Fibroblast of skin of right biceps (primary cell): ENCODE results near the gene SFRP5.

Experiments used
- DNase-seq: peaks from one replicate; pipeline ENCODE4 v3.0.0-alpha.2; 2013

SFRP5 gene

GRCh38 chr10:97734021-97734420, 37.8 kb downstream of the SFRP5 start:
- no peak for DNase-seq

- no peak for DNase-seq
Observed at GRCh38 chr10:97733256-97733655, 38.5 kb downstream of the SFRP5 start.

- no peak for DNase-seq
Observed at GRCh38 chr10:97732052-97732359, 39.8 kb downstream of the SFRP5 start.

- DNase-seq = peak; percentile 73
Observed at GRCh38 chr10:97731346-97732051, 40.3 kb downstream of the SFRP5 start.

GRCh38 chr10:97729014-97729413, 42.8 kb downstream of the SFRP5 start:
- DNase-seq = no peak

GRCh38 chr10:97726636-97727178, 45.1 kb downstream of the SFRP5 start:
- peak; percentile 68 for DNase-seq

GRCh38 chr10:97724341-97724941, 47.4 kb downstream of the SFRP5 start:
- DNase-seq = peak; percentile 51

- DNase-seq = no peak
Observed at GRCh38 chr10:97723001-97723400, 48.8 kb downstream of the SFRP5 start.

GRCh38 chr10:97721871-97722780, 49.7 kb downstream of the SFRP5 start:
- no peak for DNase-seq

GRCh38 chr10:97719602-97720001, 52.2 kb downstream of the SFRP5 start:
- DNase-seq = no peak

GRCh38 chr10:97718659-97719142, 53.1 kb downstream of the SFRP5 start:
- no peak for DNase-seq

GRCh38 chr10:97718178-97718577, 53.6 kb downstream of the SFRP5 start:
- DNase-seq = no peak

- no peak for DNase-seq
Observed at GRCh38 chr10:97717627-97718026, 54.2 kb downstream of the SFRP5 start.
